Stimulated activated CD8-positive, alpha-beta memory T cell treated with anti-CD3 and anti-CD28 coated beads, Interleukin-2, amount 100 ng/mL, for 48 hours (primary cell): ENCODE results near the gene ATP1B1.
"Not testable (repeated sequence)": the region's sequence is repeated elsewhere in the genome, so short reads cannot be mapped to it uniquely, and the experiment has no call there.

Experiments used
- DNase-seq, 2 donors: peaks; one replicate each; pipeline ENCODE4 v3.0.0-alpha.2; 2020; ENCODE audit warnings: low read depth in 2 of 2

Gene ATP1B1

DNA sequence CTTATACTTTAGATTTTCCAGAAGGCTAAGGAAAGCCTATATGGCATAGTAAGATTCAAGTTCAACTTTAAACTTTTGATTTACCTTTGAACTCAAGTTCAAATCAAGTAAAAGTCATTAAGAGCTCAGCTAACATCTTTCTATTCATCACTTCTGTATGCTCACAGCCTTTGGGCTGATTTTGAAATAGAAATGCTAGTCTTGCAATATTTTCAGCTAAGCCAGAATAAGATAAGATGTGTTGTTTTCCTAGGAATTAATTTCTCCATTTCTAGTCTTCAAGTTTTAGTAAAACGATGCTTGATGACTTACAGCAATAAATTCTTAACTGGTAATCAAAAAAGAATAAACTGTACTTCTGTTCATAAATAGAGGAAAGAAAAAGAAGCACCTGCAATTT, 35.6 kb downstream of the ATP1B1 start:
- no peak for DNase-seq

DNA sequence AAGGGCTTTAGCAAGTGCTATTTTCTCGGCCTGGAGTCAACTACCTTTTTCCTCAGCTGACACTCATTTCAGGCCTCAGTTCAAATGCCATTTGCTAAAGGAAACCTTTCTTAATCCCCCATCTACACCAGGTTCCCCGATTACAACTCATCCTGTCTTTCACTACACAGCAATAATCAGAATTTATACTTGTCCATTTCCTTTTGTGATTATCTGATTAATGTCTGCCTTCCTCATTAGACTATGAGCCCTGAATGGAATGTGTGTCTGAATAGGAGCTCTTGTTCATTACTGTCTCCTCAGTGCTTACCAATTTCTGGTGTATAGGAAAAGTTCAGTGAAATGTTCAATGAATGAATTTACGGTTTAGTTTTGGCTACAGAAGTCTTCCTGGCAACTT, 36.9 kb downstream of the ATP1B1 start:
- no peak for DNase-seq

DNA sequence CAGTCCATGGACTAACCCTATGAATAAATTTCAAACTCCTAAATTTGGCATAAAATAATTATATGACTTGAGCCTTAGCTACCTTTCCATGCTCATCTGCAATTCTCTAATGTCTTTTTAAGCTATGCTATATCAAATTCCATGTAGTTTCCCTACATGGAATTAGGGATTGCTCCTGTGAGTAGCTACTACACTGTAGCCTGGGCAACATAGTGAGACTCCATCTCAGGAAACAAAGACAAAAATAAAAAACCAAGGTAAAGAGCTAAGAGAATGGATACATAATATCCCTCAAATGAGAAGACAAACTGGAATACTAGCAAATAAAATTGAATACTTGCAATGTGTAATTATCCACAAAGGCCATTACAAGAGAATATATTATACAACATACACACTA, 37.5 kb downstream of the ATP1B1 start:
- no peak for DNase-seq

DNA sequence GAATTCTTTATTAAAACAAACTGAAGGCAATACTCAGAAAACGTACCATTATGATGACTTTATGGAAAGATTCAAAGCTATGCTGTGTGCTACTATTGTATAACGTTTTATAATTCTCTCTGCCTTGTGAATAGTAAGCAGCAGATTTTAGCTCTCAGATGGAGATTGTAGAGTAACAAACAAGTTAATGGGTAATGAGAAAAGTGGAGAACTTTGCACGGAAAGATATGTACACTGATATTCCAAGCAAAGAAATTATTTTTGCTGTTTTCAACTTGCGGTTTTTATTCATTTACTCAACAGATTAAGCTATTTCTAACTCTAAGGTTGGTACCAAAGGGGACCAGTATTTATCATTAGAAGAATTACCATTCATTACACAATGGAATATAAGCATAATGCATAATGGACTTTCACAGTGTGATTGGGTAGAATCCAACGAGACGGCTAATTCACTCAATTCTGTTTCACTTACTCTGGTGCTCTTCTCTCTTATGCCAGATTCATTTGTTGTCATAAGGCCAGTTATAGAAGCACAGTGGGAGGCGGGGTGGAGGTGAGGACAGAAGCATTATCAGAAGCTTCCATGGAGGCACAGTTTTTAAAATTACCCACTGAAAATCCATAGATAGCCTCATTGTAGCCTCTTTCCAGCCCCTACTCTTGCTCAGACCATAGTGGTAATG, 38.6 kb downstream of the ATP1B1 start:
- no peak for DNase-seq

DNA sequence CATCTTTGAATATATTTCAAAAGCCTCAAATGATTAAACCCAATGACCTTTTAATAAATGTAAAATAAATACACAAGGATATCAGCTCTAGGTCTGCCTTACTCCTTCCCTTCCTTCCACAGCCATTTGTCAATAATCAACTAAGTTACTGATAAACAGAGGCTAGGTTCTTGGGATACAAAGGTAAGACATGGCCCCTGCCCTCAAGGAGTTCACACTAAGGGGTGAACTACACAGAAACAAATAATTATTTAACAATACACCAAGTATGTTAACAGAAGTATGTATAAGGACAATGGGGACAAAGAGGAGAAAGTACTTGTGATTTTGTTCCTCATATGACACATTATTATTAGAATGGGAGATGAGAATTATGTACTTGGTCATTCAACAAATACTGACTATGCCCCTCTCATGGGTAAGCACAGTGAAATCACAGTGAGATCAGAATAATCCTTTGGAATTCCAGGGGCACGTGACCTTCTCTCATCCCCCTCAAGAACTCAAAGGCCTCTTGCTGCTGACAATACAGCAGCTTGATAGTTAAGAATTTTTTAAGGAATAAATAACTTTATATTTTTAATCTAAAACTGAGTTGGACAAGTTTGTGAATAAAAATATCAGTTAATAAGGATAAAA, 40.2 kb downstream of the ATP1B1 start:
- no peak for DNase-seq

DNA sequence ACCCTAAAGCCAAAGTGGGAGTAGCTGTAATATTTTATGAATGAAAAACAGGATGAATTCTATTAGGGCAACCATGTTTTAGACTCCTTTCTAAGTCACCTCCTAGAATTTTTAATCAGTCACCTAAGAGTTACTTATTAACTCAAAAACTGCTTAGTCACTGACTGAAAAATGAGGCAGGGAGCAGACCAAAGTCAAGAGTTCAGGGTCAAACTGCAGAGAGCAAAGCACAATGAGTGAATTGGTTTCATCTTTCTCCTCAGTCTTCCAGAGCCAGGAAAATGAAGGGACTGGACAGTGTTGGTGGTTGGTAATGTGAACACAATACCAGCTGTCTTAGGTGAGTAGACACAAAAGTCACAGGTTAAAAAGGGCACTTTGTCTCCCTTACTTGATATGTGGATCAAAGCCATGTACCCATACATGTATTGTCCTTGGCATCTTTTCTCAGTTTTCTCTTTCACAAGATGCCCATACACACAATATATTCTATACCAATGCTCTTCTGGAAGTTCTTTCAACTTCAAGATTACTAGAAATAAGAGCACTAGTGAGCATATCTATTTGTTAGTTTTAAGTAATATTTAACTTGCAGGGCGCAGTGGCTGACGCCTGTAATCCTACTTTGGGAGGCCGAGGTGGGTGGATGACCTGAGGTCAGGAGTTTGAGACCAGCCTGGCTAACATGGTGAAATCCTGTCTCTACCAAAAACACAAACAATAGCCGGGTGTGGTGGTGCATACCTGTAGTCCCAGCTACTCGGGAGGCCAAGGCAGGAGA, 42.2 kb downstream of the ATP1B1 start:
- DNase-seq = no peak

DNA sequence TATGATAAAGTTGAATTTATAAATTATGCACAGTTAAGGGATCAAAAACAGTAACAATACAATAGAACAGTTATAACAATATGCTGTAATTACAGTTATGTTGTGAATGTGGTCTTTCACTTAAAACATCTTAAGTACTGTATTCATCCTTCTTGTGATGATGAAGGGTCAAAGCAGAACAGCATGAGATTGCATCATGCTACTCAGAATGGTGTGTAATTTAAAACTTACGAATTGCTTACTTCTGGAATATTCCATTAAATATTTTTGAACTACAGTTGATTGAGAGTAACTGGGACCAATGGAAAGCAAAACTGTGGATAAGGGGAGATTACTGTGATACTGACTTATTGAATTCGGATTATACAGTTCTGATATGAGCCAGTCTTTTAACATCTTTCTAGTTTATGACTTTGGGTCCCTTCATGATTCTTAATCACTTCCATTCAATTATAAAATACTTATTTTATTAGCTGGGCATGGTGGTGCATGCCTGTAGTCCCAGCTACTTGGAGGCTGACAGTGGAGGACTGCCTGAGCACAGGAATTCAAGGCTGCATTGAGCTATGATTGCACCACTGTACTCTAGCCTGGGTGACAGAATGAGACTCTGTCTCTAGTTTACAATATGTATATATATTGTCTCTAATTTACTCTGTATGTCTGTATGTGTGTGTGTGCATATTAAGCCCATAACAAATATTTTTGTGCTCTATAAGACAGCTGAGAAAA, 43.2 kb downstream of the ATP1B1 start:
- DNase-seq = no peak

DNA sequence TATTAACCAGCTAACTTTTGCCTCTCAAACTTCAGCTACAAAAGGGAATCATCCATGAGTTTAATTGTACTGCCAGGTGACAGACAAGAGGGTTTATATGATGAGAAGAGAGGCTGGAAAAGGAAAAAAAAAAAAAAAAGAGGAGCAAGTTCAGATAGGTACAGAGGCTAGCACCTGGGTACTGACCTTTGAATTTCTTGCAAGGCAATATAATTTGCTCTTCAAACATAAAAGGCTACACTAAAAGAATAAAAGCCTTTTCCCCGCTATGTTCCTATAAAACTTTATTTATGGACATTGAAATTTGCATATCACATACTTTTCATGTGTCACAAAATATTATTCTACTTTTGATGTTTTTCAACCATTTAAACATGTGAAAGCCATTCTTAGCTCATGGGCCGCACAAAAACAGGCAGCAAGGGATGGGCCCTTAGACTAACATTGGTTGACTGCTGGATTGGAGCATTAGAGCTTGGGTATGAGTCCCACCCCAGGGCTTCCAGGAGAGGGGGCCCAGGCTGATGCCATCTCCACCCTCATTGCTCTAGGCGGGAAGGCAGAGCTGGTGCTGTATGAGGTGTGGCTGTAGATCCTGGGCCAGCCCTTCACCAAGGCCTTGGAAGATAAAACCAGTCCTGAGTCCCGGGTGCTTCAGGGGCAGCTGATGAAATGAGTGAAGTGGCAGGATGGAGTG, 44.3 kb downstream of the ATP1B1 start:
- no peak for DNase-seq

DNA sequence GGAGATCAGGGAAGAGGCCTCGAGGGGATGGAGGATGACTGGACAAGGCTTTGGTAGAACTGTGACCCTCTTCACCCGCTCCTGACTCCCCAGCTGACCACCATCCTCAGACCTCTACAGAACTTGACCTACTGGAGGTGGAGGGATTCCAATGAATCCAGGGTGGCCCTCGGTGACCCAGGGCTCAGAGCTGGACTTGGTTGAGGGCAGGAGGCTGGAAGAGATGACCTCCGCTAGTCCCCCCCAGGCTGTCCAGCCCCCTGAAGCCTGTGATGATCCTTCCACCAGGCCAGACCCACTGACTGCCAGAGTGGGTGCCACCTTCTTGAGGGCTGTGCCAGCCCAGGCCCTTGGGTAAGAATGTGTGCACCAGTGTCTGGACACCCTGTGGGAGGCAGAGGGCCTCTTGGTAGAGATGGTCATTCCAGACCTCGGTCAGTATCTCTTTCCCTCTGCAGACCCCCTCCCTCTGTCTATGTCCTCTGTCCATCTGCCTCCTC, 44.9 kb downstream of the ATP1B1 start:
- no peak for DNase-seq

DNA sequence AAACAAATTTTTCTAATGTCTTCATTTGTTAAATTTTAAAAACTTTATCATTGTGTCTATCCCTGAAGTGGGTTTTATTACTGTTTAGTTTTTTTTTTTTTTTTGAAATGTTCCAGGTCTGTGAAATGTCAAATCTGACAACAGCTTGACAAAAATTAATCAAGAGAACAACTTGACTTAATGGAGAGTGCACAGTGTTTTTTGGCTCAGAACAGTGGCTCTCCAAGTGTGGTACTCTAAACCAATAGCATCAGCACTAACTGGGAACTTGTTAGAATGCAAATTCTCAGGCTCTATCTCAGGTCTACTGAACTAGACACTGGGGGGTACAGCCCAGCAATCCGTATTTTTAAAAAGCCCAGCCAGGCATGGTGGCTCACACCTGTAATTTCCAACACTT, 49.2 kb downstream of the ATP1B1 start:
- DNase-seq = no peak

DNA sequence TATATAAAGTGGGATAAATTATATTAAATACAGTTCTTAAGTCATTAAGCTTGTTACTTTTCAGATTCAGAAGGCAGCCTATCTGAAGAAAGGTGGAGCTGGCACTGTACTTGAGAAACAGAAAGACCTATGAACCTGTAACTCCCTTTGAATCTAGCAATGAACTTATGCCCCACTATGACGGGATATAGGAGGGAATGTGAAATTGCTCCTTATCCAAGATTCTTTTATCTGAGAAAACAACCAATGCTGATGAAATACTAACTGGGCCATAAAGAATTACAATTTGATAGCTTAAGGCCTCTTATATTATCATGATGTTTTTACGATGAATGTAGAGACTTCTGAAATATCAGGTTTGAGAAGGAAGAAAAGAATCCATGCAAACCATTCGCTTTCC, 50.1 kb downstream of the ATP1B1 start:
- no peak for DNase-seq

DNA sequence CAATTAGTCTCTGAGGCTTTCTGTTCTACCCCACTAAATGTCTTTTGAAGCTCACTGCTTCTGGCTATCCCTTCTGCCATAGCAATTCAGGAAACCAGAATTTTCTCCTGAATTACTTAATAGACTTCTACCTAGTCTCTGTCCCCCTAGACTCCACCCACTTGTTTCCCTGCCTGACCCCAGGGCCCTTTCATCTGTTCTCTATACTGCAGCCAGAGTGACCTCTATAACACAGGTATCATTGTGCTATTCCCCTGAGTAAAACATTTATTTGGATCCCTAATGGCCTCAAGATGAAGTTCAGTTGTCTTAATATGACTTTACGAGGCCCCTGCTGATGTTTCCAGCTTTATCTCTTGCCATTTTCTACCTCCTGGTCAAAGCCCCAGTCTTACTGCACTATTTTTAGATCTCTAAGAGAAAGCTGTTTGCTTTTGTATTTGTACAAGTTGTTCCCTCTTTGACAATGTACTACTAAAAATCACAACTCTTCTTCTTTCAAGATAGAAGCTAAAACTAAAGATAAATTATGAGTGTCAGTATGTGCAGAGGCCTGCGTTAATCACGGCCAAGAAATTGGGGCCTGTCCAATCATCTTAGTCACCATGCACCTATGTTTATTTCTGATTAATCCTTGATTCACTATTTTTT, 54.5 kb downstream of the ATP1B1 start:
- DNase-seq = no peak

DNA sequence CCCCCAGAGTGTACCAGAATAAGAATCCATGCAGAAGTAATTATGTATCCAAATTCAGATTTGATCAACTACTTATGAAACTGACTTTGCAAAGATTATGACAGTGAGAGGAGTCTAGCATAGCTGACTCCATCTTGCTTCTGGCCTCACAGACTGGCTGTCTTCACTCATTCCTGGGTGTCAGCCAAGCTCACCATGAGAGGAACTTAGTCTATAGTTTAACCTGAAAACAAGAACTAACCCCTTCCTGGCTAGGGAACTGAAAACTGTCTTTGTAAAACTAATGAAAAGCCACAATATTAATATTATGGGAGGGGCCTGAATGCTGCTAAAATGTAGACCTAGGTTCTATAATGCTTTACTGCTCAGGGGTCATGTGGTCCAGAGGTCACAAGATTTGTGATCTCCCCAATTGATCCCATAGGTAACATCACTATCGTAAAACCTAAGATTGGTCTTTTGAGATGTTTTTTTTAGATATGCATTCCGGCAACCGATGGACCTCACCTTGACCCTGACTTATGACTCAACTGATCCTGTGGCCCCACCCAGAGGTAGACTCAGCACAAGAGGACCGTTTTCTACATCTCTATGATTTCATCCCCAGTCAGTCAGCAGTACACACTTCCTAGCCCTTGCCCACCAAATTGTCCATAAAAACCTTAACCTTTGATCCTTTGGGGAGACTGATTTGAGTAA, 55.2 kb downstream of the ATP1B1 start:
- no peak for DNase-seq

DNA sequence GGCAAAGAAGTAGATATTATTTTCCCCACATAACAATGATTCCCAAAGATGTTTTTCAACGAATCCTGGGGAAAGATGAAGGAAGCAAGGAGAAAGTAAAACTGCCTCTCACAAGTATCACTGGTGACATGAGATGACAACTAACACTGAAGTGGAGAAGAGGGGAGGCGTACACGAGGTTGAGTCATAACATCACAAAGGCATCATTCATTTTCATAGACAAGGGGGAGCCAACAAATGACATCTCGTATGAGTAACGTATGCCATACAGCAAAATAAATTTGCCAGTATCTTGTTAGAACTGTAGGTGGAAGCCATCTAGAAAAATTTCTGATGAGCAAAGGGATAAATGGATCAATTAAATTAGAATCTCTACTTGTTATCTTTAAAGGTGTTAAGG, 56.6 kb downstream of the ATP1B1 start:
- no peak for DNase-seq

DNA sequence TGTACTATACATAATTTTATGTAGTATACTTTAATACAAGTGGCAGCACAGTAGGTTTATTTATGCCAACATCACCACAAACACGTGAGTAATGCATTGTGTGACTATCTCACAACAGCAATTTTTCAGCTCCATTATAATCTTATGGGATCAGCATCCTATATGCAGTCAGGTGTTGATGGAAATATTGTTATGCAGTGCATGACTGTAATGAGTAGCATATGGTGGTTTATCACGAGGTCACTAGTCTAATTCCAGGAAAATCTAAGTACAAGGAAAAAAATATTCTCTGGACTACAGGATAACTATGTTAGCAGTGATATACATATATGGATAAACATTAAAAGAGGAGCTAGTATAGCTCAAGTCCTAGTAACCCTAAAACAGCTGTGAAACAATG, 69.0 kb downstream of the ATP1B1 start:
- no peak for DNase-seq

DNA sequence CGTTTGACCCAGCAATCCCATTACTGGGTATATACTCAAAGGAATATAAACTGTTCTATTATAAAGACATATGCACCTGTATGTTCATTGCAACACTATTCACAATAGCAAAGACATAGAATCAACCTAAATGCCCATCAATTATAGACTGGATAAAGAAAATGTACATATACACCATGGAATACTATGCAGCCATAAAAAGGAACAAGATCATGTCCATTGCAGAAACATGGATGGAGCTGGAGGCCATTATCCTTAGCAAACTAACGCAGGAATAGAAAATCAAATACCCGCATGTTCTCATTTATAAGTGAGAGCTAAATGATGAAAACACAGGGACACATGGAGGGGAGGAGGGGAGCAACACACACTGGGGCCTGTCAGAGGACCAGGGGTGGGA, 72.9 kb downstream of the ATP1B1 start:
- not testable (repeated sequence) for DNase-seq

DNA sequence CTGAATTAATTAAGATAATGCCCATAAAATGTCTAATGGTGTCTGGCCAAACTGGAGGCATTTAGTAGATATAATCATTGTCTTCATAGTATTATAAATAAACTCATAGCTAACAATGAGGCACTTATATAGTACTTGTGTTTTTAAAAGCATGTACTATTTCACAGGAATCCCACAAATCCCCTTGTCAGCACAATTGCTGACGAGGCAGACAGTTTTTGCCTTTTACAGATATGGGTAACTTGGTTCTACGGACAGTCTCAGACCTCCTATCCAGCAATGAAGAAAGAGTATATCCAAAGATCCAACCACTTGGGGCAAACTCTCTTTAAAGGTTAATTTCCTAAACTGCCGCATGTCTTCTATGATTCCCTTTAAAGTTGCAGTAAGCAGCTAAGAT, 73.7 kb downstream of the ATP1B1 start:
- DNase-seq = no peak
